ENCODE data around the gene WDFY4.

WDFY4 gene

GRCh38 chr10:48907730-48908129 is 223.1 kb downstream of the WDFY4 start:
- DNase-seq (ENCODE audit: low read depth), result no peak

- no peak for DNase-seq (ENCODE audit: low read depth)
Observed at GRCh38 chr10:48910548-48910947, 225.9 kb downstream of the WDFY4 start.

DNA sequence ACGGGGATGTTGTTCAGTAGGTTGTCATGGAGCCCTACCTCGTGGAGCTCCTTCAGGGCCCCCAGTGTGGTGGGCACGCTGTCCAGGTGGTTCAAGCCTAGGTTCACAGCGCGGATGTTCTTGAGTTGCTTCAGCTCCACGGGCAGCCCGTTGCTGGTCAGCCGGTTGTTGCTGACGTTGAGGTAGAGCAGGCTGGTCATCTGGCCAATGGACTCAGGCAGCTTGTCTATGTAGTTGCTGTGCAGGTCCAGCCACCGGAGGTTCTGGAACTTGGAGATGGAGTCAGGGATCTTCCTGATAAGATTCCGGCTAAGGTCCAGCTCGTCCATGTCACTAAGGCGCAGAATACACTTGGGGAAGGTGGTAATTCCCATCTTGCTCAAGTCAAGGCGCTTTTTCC is 229.0 kb downstream of the WDFY4 start:
- no peak for DNase-seq (ENCODE audit: low read depth)

DNA sequence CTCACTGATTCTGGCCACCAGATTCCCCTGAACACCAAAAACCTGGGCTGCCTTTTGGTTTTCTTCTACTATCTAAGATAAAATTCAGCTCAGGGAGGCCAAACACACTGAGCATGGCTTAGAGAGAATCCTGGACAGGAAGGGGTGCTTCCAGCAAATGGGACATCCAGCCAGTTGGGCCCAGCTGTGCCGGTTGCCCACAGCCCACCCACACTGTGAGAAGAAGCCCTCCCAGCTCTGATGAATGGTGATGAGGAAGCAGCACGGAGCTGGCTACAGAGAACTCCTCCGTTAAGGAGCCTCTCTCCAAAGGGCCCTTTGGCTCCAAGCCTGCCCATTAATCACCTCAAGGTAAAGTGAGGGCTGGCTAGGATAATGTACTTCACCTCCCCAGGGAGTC is 239.1 kb downstream of the WDFY4 start:
- DNase-seq (ENCODE audit: low read depth), result no peak

DNA sequence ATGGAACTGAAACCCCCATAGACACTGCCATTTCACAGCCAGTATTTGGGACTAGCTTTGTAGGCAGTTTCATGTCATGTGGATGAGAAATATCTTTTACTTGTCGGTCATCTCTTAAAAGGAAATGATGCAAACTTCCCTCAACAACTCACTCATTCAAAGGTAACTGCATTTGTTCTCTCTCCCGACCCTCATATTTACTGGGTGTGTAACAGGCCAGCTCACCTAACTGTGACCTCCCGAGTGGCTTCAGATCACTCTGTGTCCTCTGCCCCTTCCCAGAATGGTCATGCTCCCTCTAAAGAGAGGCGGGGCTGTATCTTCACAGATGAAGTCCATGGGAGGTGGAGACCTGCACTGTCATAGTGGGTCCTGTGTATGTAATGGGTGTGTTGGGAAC is 240.3 kb downstream of the WDFY4 start:
- DNase-seq (ENCODE audit: low read depth), result no peak

DNA sequence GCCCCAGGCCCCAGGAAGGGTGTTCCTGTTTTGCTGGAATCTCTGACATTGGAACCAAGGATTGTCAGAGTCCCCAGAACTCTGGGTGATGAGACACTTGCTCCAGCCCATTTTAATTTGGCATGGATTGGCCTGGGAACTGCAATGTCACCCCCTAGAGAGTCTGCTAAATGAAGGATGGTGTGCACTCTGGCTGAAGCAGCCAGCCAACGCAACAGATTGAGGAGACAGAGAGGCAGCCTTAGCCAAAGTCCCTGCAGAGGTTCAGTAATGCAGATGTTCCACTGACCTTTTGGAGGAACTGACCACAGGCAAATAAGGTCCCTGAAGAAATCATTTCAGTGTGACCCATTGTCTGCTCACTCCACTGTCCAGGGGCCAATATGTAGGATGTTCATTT is 241.6 kb downstream of the WDFY4 start:
- DNase-seq (ENCODE audit: low read depth), result no peak

GRCh38 chr10:48926764-48927540 is 242.3 kb downstream of the WDFY4 start:
- no peak for DNase-seq (ENCODE audit: low read depth)

DNA sequence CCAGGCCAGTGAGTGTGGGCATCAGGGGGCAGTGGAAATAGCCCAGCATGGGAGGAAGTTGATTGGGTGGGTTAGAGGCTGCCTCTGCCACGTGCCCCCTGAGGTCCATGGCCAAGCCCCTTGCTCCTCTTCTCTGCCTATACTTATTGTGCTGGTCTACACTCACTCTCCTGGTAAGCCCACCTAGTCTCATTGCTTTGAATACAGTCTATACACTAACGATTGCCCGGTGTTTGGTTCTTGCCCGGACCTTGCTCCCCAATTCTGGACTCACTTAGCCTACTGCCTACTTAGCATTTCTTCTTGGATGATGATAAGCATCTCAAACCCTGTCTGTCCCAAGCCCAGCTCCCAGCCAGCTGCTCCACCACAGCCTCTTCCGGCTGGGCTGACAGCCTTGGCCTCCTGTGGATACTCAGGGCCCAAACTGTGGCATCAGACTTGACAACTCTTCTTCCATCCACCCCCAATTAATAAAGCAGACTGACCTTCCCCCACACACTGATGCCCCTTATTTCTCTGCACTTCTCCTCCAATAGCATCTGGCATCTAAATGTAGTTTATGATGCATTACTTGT is 244.8 kb downstream of the WDFY4 start:
- DNase-seq (ENCODE audit: low read depth), result no peak

GRCh38 chr10:48931188-48931587 is 246.5 kb downstream of the WDFY4 start:
- no peak for DNase-seq (ENCODE audit: low read depth)

- no peak for DNase-seq (ENCODE audit: low read depth)
Observed at GRCh38 chr10:48932831-48933664, 248.4 kb downstream of the WDFY4 start.

- no peak for DNase-seq (ENCODE audit: low read depth)
Observed at GRCh38 chr10:48934672-48935501, 250.2 kb downstream of the WDFY4 start.

DNA sequence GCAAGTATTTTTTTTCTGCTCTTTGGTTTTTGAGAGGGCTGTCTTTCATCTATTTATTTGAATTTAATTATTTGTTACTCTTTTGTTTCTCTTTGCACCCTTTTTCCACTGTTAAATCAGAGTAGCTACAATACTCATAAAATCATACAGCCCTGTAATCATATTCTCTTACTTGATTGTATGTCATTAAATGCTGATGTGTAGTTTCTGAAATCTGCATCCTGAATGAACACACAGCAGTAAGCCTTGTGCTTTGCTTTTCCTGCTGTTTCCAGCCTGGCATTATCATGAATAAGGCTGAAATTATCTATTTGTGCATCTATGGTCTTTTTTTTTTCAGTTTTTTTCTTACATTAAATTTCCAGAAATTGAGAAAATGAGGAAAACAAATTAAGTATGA is 250.9 kb downstream of the WDFY4 start:
- no peak for DNase-seq (ENCODE audit: low read depth)

DNA sequence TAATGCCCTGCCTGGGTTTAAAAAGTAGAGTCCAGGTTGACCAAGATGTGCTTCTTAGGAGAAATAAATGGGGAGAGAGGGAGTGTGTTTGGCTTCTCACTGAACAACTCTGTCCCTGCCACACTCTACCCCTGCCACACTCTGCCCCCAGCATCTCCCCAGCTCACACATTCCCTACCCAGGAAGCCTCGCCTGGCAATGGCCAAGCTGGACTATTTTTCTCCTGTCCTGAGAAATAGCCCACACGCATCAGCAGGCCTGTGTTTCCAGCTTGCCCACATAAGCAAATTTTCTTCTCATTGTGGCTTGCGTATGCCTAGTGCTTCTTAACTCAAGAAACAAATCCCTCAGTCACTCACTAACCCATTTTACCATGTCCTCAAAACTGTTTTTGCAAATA is 253.1 kb downstream of the WDFY4 start:
- DNase-seq (ENCODE audit: low read depth), result no peak

DNA sequence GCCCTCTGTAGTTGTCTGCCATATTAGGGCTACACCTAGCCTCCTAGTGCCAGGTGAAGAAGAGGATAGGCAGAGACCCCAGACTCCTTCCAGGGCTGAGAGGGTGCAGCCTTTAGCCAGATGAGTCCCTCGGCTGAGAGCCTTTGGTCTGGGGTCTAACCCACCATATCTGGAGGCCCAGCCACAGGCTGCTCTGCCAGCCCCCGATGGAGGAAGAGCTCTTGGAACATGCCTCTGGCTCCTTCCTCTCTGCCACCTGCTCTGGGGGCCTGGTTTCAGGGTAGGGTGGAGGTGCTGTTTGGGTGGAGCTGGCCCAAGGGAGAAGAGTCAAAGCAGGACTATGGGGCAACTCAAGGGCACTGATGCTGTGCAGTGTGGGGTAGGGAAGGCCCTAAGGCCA is 253.6 kb downstream of the WDFY4 start:
- DNase-seq (ENCODE audit: low read depth), result no peak

- no peak for DNase-seq (ENCODE audit: low read depth)
Observed at GRCh38 chr10:48938990-48939536, 254.4 kb downstream of the WDFY4 start.

DNA sequence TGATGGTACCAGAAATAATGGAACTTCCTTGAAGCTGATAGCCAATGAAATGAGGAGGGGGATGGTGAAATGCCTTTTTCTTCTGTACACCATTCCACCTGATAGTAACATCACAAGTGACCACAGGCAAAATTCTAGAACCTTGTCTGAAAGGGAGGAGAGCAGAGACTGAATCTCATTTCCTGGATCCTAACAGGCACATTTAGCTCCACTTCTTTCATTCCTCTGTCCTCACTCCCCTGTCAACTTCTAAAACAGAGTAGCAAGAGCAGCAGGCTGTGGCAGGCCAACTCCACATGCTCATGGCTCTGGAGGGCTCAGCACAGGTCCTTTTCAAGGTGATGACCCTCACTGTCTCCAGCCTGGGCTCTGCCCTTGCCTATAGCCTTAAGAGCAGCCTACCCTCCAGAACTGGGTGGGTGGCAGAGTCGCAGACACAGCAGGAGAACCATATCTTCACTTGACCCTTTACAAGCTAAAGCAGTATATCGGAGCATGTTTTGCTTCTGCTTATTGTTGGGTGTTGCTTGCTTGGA is 255.2 kb downstream of the WDFY4 start, which contains the start of gene LRRC18:
Gene LRRC18 (minus strand): TSS at position 51 of the 536 bp plus-strand sequence. CDS start 25,685 bp downstream, outside the sequence.
- no peak for DNase-seq (ENCODE audit: low read depth)

GRCh38 chr10:48940372-48940771 is 255.7 kb downstream of the WDFY4 start:
- no peak for DNase-seq (ENCODE audit: low read depth)

DNA sequence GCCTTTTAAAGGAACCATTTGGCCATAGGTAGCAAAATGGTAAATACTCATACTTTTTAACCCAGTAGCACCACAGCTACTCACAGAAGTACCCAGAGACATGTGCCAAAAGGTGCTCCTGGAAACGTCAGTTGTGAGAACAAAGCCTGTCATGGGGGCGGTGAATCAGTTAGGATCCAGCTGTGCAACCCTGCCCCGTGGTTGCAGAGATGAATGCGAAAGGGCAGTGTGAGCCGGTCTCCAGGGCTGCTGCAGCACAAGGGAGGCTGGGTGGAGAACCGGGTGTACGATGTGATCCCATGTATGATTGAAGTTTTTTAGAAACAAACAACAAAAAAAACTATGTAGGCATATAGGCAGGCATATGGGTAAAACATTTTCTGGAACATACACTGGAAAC is 256.3 kb downstream of the WDFY4 start:
- no peak for DNase-seq (ENCODE audit: low read depth)

GRCh38 chr10:48941427-48942075 is 256.9 kb downstream of the WDFY4 start:
- no peak for DNase-seq (ENCODE audit: low read depth)

DNA sequence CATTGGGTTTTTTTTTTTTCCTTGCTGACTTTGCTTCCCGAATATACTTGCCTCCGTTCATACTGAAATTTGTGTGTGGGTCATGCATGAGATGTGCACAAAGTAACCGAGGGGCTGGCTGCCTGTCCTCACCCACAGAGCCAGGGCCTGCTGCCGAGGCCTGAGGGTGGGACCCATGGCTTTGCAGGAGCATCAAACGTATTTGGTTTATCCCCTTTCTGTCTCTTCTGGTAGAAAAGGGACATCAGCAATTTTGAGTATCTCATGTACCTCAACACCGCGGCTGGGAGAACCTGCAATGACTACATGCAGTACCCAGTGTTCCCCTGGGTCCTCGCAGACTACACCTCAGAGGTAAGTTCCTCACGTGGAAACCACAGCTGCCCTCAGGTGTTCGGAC is 258.4 kb downstream of the WDFY4 start:
- no peak for DNase-seq (ENCODE audit: low read depth)

DNA sequence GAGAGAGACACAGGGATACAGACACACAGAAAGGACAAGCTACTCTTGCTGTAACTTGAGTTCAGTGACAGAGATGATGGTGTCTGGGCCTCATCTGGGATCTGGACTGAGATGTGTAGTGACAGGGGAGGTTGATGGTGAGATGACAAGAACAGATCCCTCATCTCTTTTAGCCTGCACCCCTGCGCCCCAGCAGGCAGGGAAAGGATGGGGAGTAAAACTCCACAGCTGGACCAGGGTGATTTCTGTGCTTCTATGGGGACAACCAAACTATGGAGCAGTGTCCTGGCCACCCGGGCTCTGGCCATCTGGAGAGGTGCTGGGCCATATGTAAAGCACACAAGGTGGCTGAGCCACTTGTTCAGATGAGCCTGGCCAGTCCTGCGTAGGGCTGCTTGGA is 259.5 kb downstream of the WDFY4 start:
- no peak for DNase-seq (ENCODE audit: low read depth)

All from stimulated activated CD8-positive, alpha-beta memory T cell treated with anti-CD3 and anti-CD28 coated beads, Interleukin-15, amount 100 ng/mL, for 1 hour (primary cell).